ENCODE results near the gene EPB41L2. TPM values are rescaled to one million over a fixed set of nuclear protein-coding genes. Genes with fewer than 3 reads are reported as not detected.

EPB41L2 gene
- total RNA-seq, 1 experiment from 2014 or later, result 74.8 TPM

DNA sequence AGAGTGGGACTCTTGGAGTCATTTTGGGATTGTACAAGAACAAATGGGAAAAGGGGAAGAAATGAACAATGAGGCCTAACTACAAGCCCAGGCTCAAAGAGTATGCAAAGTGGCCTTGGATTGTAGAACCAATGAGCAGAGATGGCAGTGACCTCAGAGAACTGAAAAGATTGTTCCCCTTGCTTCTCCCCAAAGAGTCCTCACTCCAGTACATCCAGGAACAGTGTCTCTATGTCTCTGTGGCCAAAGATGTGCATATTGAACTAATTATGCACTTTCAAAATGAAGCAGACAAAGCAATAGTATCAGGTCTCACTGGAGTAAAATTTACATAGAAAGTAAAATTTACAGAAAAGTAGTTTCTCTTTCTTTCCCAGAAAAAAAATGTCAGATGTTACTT, 154.9 kb downstream of the EPB41L2 start:
- intact Hi-C loops (cut with micrococcal nuclease), result no loop called here
- Histone ChIP-seq H3K9me2 (ENCODE audit: insufficient read depth) (no peaks in the 10 kb centered on the region), H3K9ac (ENCODE audit: low read length) (no peak overlapping the region), H3K4me3 (replicated peaks in 1 of 2; ENCODE audit: low read depth in 1 of 2, low read length in 2 of 2) (no peak overlapping the region), H4K20me1 (ENCODE audit: insufficient read depth) (no peaks in the 10 kb centered on the region), H3K79me2 (ENCODE audit: insufficient read depth, low read length) (no peaks in the 10 kb centered on the region), H3K4me2 (ENCODE audit: low read length) (no peak overlapping the region), H3K27me3 (ENCODE audit: insufficient read depth, low read length) (no peaks in the 10 kb centered on the region), H2AFZ (ENCODE audit: low read depth, low read length, poor library complexity, severe bottlenecking) (no peak overlapping the region), H3K27ac (ENCODE audit: low read depth, low read length) (no peak overlapping the region), H3K9me3 (ENCODE audit: control insufficient read depth in 1 of 2, insufficient read depth in 1 of 2, low read depth in 1 of 2, low read length in 2 of 2) (no peaks in the 10 kb centered on the region), H3K4me1 (ENCODE audit: control insufficient read depth in 1 of 2, insufficient read depth in 2 of 2, low read length in 2 of 2) (no peaks in the 10 kb centered on the region), H3K36me3 (ENCODE audit: control insufficient read depth in 1 of 2, insufficient read depth in 2 of 2, low read length in 2 of 2) (no peaks in the 10 kb centered on the region)
- CTCF ChIA-PET, result no interaction called here
- no peak for DNase-seq (ENCODE audit: low read depth, low spot score)
- POLR2A ChIA-PET, result no interaction called here
- TF ChIP-seq ELF1 (IDR thresholded peaks at IDR 0.05; ENCODE audit: borderline replicate concordance, low read depth) (no peak), SIN3A (IDR thresholded peaks at IDR 0.05; ENCODE audit: low read depth) (no peak), ZFX (IDR thresholded peaks at IDR 0.05) (no peak), EZH2 (IDR thresholded peaks at IDR 0.05) (no peak), EGR1 (IDR thresholded peaks at IDR 0.05; ENCODE audit: low read depth) (no peak), FOSL1 (IDR thresholded peaks at IDR 0.05; ENCODE audit: low read depth) (no peak)
- TF ChIP-seq, protein P1, sequence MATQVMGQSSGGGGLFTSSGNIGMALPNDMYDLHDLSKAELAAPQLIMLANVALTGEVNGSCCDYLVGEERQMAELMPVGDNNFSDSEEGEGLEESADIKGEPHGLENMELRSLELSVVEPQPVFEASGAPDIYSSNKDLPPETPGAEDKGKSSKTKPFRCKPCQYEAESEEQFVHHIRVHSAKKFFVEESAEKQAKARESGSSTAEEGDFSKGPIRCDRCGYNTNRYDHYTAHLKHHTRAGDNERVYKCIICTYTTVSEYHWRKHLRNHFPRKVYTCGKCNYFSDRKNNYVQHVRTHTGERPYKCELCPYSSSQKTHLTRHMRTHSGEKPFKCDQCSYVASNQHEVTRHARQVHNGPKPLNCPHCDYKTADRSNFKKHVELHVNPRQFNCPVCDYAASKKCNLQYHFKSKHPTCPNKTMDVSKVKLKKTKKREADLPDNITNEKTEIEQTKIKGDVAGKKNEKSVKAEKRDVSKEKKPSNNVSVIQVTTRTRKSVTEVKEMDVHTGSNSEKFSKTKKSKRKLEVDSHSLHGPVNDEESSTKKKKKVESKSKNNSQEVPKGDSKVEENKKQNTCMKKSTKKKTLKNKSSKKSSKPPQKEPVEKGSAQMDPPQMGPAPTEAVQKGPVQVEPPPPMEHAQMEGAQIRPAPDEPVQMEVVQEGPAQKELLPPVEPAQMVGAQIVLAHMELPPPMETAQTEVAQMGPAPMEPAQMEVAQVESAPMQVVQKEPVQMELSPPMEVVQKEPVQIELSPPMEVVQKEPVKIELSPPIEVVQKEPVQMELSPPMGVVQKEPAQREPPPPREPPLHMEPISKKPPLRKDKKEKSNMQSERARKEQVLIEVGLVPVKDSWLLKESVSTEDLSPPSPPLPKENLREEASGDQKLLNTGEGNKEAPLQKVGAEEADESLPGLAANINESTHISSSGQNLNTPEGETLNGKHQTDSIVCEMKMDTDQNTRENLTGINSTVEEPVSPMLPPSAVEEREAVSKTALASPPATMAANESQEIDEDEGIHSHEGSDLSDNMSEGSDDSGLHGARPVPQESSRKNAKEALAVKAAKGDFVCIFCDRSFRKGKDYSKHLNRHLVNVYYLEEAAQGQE (IDR thresholded peaks at IDR 0.05; ENCODE audit: low read depth), result no peak
- RAD21 ChIA-PET (ENCODE audit: low non-redundant PET in 1 of 2, low total read pairs in 2 of 2, uncharacterized antibody in 2 of 2, unreplicated experiment in 2 of 2), result no interaction called here
- BruUV-seq (replicated peaks), result no TSS peak
- ATAC-seq, result no peak

DNA sequence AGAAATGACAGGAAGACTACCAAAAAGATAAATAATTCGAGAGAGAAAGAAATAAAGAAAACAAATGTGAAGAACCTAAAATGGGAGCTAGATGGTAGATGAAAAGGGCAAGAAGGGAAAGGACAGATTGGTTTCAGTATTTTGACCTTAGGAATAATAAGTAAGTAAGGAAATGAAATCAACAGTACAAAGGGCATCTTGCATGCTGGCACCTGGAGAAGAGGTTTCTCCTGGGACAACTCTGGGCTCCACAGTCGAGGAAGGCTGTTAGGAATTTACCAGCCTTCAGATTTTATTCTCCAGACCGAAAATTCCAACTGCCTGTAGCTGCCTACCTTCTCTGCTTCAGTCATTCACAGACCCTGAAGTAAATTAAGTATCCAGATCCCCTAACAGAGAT, 155.4 kb downstream of the EPB41L2 start:
- CTCF ChIA-PET, result no interaction called here
- Histone ChIP-seq H2AFZ (ENCODE audit: low read depth, low read length, poor library complexity, severe bottlenecking) (no peak overlapping the region), H3K36me3 (ENCODE audit: control insufficient read depth in 1 of 2, insufficient read depth in 2 of 2, low read length in 2 of 2) (no peaks in the 10 kb centered on the region), H3K4me2 (ENCODE audit: low read length) (no peak overlapping the region), H3K9me3 (ENCODE audit: control insufficient read depth in 1 of 2, insufficient read depth in 1 of 2, low read depth in 1 of 2, low read length in 2 of 2) (no peaks in the 10 kb centered on the region), H3K4me1 (ENCODE audit: control insufficient read depth in 1 of 2, insufficient read depth in 2 of 2, low read length in 2 of 2) (no peaks in the 10 kb centered on the region), H3K9ac (ENCODE audit: low read length) (no peak overlapping the region), H3K27ac (ENCODE audit: low read depth, low read length) (no peak overlapping the region), H3K4me3 (replicated peaks in 1 of 2; ENCODE audit: low read depth in 1 of 2, low read length in 2 of 2) (no peak overlapping the region), H3K27me3 (ENCODE audit: insufficient read depth, low read length) (no peaks in the 10 kb centered on the region), H3K79me2 (ENCODE audit: insufficient read depth, low read length) (no peaks in the 10 kb centered on the region), H4K20me1 (ENCODE audit: insufficient read depth) (no peaks in the 10 kb centered on the region), H3K9me2 (ENCODE audit: insufficient read depth) (no peaks in the 10 kb centered on the region)
- no TSS peak for BruUV-seq (replicated peaks)
- ATAC-seq (no peak), DNase-seq (ENCODE audit: low read depth, low spot score) (no peak)
- POLR2A ChIA-PET, result no interaction called here
- RAD21 ChIA-PET (ENCODE audit: low non-redundant PET in 1 of 2, low total read pairs in 2 of 2, uncharacterized antibody in 2 of 2, unreplicated experiment in 2 of 2), result no interaction called here
- intact Hi-C loops (cut with micrococcal nuclease), result no loop called here
- no peak for TF ChIP-seq FOSL1 (IDR thresholded peaks at IDR 0.05; ENCODE audit: low read depth)
- no peak for TF ChIP-seq ZFX (IDR thresholded peaks at IDR 0.05)
- no peak for TF ChIP-seq JUND (IDR thresholded peaks at IDR 0.05)
- TF ChIP-seq ELF1 (IDR thresholded peaks at IDR 0.05; ENCODE audit: borderline replicate concordance, low read depth), result no peak
- no peak for TF ChIP-seq TCF7L2 (IDR thresholded peaks at IDR 0.05; ENCODE audit: borderline replicate concordance, extremely low read depth, insufficient read depth, insufficient read length)
- no peak for TF ChIP-seq EGR1 (IDR thresholded peaks at IDR 0.05; ENCODE audit: low read depth)
- no peak for TF ChIP-seq CBX3 (IDR thresholded peaks at IDR 0.05; ENCODE audit: low read depth)
- TF ChIP-seq, protein P2, sequence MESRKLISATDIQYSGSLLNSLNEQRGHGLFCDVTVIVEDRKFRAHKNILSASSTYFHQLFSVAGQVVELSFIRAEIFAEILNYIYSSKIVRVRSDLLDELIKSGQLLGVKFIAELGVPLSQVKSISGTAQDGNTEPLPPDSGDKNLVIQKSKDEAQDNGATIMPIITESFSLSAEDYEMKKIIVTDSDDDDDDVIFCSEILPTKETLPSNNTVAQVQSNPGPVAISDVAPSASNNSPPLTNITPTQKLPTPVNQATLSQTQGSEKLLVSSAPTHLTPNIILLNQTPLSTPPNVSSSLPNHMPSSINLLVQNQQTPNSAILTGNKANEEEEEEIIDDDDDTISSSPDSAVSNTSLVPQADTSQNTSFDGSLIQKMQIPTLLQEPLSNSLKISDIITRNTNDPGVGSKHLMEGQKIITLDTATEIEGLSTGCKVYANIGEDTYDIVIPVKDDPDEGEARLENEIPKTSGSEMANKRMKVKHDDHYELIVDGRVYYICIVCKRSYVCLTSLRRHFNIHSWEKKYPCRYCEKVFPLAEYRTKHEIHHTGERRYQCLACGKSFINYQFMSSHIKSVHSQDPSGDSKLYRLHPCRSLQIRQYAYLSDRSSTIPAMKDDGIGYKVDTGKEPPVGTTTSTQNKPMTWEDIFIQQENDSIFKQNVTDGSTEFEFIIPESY (IDR thresholded peaks at IDR 0.05; ENCODE audit: extremely low read depth, insufficient replicate concordance, low read length), result no peak
